ENCODE results near the gene SEMA6A. TPM values are rescaled to one million over a fixed set of nuclear protein-coding genes. Genes with fewer than 3 reads are reported as not detected.

The SEMA6A gene
- total RNA-seq, 4 donors from 2014 or later: 76.7 to 231 (median 117) TPM

DNA sequence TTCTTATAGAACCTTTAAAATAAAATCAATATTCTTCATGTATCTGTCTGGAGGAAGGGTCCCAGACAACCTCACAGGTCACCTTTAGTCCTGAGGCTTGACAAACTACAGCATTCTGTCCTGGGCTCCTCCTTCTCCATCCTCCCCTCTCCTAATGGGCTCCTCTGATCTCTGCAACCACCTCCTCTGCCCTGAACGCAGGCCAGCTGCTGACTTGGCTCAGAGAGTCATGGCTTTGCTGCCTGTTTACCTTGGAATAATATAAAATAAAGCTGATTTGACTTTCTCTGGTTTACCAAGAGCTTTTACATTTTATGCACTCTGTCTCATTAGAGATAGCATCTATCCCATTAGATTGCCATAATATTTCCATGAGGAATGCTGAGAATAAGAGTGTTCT is 159.4 kb downstream of the SEMA6A start:
- Histone ChIP-seq H3K27me3 (no peaks in the 10 kb centered on the region), H3K27ac (no peak overlapping the region), H3K4me3 (no peak overlapping the region), H3K36me3 (no peaks in the 10 kb centered on the region), H3K4me1 (no peaks in the 10 kb centered on the region), H3K9me3 (no peaks in the 10 kb centered on the region)
- TF ChIP-seq CTCF (IDR thresholded peaks at IDR 0.05) (no peak), EP300 (IDR thresholded peaks at IDR 0.05; ENCODE audit: low read depth) (no peak)
- WGBS, 2 donors (ENCODE audit: low coverage in 1 of 2): 57 to 89% methylated on average over 1 of the region's 1 CpG
- no peak for DNase-seq
- intact Hi-C loops (cut with DNase I; ENCODE audit: low total_unique reads): no loop called here
- in situ Hi-C loops (cut with MboI; ENCODE audit: low pct_ligation_motif_present in 1 of 4, low pct_unique_long_range_greater_than_20kb in 1 of 4, low sequenced_read_pairs in 3 of 4): no loop called here

DNA sequence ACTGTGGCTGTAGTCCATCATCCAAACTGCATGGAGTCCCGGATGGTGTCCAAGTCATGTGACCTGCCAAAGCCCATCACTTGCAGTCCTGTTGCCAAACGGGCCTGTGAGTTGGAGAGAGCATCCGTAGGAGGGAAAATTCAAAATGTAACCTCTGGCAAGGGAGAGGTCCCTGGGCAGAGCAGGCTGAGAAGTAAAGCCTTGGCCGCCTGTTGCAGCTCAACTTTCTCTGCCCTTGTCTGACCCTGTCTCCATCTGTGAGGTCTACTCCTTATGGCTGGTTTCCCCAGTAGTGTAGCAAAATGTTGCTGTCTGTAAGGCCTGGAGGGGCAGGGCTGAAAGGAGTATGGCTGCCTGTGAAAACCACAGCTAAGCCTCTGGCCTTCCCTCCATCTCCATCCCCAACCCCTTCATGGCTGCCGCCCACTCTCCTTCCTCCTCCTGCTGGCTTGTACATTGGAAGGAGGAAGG is 163.5 kb downstream of the SEMA6A start:
- H3K27me3 ChIP-seq: no peaks in the 10 kb centered on the region
- no peak overlapping the region for H3K4me3 ChIP-seq
- in situ Hi-C loops (cut with MboI; ENCODE audit: low pct_ligation_motif_present in 1 of 4, low pct_unique_long_range_greater_than_20kb in 1 of 4, low sequenced_read_pairs in 3 of 4): no loop called here
- TF ChIP-seq POLR2AphosphoS5 (IDR thresholded peaks at IDR 0.05) (no peak), EP300 (IDR thresholded peaks at IDR 0.05; ENCODE audit: low read depth) (no peak), CTCF (IDR thresholded peaks at IDR 0.05) (no peak), POLR2A (IDR thresholded peaks at IDR 0.05) (no peak)
- no peaks in the 10 kb centered on the region for H3K4me1 ChIP-seq
- WGBS, 2 donors (ENCODE audit: low coverage in 1 of 2): 79% methylated on average over 5 of the region's 5 CpGs; no CpG with 5 or more reads in 1 of the 2 donors
- H3K9me3 ChIP-seq: no peaks in the 10 kb centered on the region
- no peak overlapping the region for H3K27ac ChIP-seq
- DNase-seq: no peak
- H3K36me3 ChIP-seq: no peaks in the 10 kb centered on the region
- intact Hi-C loops (cut with DNase I; ENCODE audit: low total_unique reads): no loop called here

- no peaks in the 10 kb centered on the region for H3K36me3 ChIP-seq
- H3K4me1 ChIP-seq: no peaks in the 10 kb centered on the region
- no peaks in the 10 kb centered on the region for H3K27me3 ChIP-seq
- 89 to 91% methylated on average over 3 of the region's 3 CpGs for WGBS, 2 donors (ENCODE audit: low coverage in 1 of 2)
- in situ Hi-C loops (cut with MboI; ENCODE audit: low pct_ligation_motif_present in 1 of 4, low pct_unique_long_range_greater_than_20kb in 1 of 4, low sequenced_read_pairs in 3 of 4) (no loop called here), intact Hi-C loops (cut with DNase I; ENCODE audit: low total_unique reads) (no loop called here)
- H3K9me3 ChIP-seq: no peaks in the 10 kb centered on the region
- H3K4me3 ChIP-seq: no peak overlapping the region
- no peak for DNase-seq
- TF ChIP-seq CTCF (IDR thresholded peaks at IDR 0.05): no peak
- no peak for TF ChIP-seq POLR2AphosphoS5 (IDR thresholded peaks at IDR 0.05)
- no peak for TF ChIP-seq POLR2A (IDR thresholded peaks at IDR 0.05)
- no peak for TF ChIP-seq EP300 (IDR thresholded peaks at IDR 0.05; ENCODE audit: low read depth)
- no peak overlapping the region for H3K27ac ChIP-seq
Observed at GRCh38 chr5:116410336-116410890, 164.2 kb downstream of the SEMA6A start.

DNA sequence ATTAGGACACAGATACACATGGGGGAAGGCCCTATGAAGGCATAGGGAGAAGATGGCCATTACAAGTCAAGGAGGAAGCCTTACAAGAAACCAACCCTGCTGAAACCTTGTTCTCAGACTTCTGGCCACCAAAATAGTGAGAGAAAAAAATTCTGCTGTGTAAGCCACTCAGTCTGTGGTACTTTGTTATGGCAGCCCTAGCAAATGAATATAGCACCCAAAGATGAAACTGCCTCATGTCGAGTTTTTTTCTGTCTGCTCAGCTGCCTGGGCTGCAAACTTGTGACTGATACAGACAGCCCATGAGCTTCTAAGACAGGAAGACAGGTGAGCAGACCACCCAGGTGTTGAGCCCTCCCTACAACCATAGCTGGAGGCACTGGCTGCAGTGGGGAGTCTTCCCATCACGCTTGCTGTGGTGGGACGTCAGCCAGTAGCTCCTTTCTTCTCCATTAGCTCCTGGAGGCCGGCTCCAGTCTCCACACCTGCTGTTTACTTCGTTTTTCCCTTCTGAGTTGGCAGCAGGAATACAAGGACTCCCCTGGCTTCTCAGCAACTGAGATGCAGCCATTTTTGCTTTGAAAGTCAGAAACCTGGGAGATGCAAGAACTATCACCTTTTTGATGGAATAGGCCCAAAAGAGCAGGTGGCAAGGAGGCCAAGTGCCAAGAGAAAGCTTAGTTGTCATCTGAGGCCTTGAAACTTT is 164.9 kb downstream of the SEMA6A start:
- intact Hi-C loops (cut with DNase I; ENCODE audit: low total_unique reads): no loop called here
- H3K4me1 ChIP-seq: no peaks in the 10 kb centered on the region
- no peak overlapping the region for H3K27ac ChIP-seq
- no peaks in the 10 kb centered on the region for H3K36me3 ChIP-seq
- H3K27me3 ChIP-seq: no peaks in the 10 kb centered on the region
- in situ Hi-C loops (cut with MboI; ENCODE audit: low pct_ligation_motif_present in 1 of 4, low pct_unique_long_range_greater_than_20kb in 1 of 4, low sequenced_read_pairs in 3 of 4): no loop called here
- no peak for DNase-seq
- no peaks in the 10 kb centered on the region for H3K9me3 ChIP-seq
- WGBS, 2 donors (ENCODE audit: low coverage in 1 of 2): 89% methylated on average over 5 of the region's 5 CpGs; no CpG with 5 or more reads in 1 of the 2 donors
- H3K4me3 ChIP-seq: no peak overlapping the region
- TF ChIP-seq POLR2A (IDR thresholded peaks at IDR 0.05): no peak
- TF ChIP-seq EP300 (IDR thresholded peaks at IDR 0.05; ENCODE audit: low read depth): no peak
- no peak for TF ChIP-seq CTCF (IDR thresholded peaks at IDR 0.05)
- TF ChIP-seq POLR2AphosphoS5 (IDR thresholded peaks at IDR 0.05): no peak

Measured in transverse colon (tissue), 4 donors.